Nephron (organoid): ENCODE data around the gene PAPOLG.

Source experiments
- H3K27ac Mint-ChIP-seq, 3 experiments: 2 replicates each; pipeline ENCODE4 v1.8.0; 2020; ENCODE audit warnings: mixed read lengths in 3 of 3, mild to moderate bottlenecking in 2 of 3, moderate library complexity in 1 of 3
- H3K27me3 Mint-ChIP-seq: 2 replicates; pipeline ENCODE4 v1.8.0; 2021; ENCODE audit warnings: low read depth, mild to moderate bottlenecking, moderate library complexity, mixed read lengths
- H3K36me3 Mint-ChIP-seq: 2 replicates; pipeline ENCODE4 v1.8.0; 2020; ENCODE audit warnings: low read depth, mixed read lengths
- H3K4me1 Mint-ChIP-seq: 2 replicates; pipeline ENCODE4 v1.8.0; 2020; ENCODE audit warnings: mixed read lengths
- H3K4me3 Mint-ChIP-seq, 3 experiments: 2 replicates each; pipeline ENCODE4 v1.8.0; 2020; ENCODE audit warnings: mild to moderate bottlenecking in 3 of 3, mixed read lengths in 3 of 3, moderate library complexity in 2 of 3
- H3K9me3 Mint-ChIP-seq: 2 replicates; pipeline ENCODE4 v1.8.0; 2020; ENCODE audit warnings: mixed read lengths
- CTCF ChIP-seq, 3 experiments: fragments of 200-600 bp; sonication (generic); IDR thresholded peaks; one replicate each; pipeline ENCODE4 v1.5.0; 2021; ENCODE audit warnings: antibody characterized with exemption in 3 of 3; ENCODE audit not compliant: unreplicated experiment in 3 of 3

Gene PAPOLG

DNA sequence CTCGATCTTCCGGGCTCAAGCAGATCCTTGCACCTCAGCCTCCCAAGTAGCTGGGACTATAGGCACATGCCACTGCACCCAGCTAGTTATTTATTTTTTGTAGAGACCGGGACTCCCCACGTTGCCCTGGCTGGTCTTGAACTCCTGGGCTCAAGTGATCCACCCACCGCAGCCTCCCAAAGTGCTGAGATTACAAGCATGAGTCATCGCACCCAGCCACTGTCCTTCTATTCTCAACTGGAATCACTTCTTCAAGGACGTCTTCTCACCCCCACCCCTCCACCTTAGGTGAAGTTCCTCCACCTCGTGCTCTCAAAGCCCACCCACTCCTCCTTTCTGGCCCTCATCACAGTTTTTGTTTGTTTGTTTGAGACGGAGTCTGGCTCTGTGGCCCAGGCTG, 71.3 kb downstream of the PAPOLG start:
- H3K9me3 Mint-ChIP-seq: no peaks in the 10 kb centered on the region
- H3K27ac Mint-ChIP-seq: no peak overlapping the region
- H3K36me3 Mint-ChIP-seq: no peaks in the 10 kb centered on the region
- H3K27me3 Mint-ChIP-seq: peaks cover 3% of the 10 kb centered on the region
- no peak for TF ChIP-seq CTCF (IDR thresholded peaks at IDR 0.05; ENCODE audit: unreplicated experiment in 3 of 3)
- no peaks in the 10 kb centered on the region for H3K4me1 Mint-ChIP-seq
- H3K4me3 Mint-ChIP-seq: no peak overlapping the region

DNA sequence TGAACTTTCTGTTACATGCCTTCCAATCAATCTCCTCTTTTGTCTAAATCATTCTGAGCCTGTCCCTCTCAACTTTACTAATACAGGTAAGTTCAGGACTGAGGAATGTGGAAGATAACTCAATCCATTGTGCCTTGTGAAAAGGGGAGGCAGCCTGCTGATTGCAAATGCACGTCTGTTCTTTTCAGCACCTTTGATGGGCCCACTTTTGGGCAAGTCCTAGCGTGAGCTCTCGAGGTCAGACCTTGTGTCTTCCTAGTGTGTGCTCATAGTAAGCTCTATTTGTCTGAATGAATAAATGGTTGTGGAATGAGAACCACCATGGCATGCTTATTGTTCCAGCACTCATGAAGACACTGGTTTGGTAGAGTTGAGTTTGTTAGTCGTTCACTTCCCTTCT, 74.9 kb downstream of the PAPOLG start:
- Mint-ChIP-seq H3K4me1 (no peaks in the 10 kb centered on the region), H3K27me3 (peaks cover 3% of the 10 kb centered on the region), H3K27ac (no peak overlapping the region), H3K9me3 (no peaks in the 10 kb centered on the region), H3K4me3 (no peak overlapping the region), H3K36me3 (no peaks in the 10 kb centered on the region)
- TF ChIP-seq CTCF (IDR thresholded peaks at IDR 0.05; ENCODE audit: unreplicated experiment in 3 of 3): no peak

DNA sequence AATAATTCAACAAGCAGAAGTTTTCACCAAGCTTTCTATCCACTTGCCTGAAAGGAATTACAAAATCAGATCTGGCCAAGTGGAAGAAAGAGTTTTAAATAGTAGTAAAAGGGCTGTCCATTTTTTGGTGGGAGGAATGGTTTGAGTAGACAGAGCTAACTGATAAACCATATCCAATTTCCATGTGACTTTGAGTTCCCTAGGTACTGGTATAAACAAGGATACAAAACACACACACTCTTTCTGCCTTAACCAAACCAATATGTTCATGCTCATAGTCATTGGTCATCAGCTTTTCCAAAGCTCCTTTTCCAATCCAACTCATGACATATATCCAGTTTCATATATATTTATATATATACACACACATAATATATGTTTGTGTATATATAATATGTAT, 75.9 kb downstream of the PAPOLG start:
- TF ChIP-seq CTCF (IDR thresholded peaks at IDR 0.05; ENCODE audit: unreplicated experiment in 3 of 3): no peak
- Mint-ChIP-seq H3K36me3 (no peaks in the 10 kb centered on the region), H3K27ac (no peak overlapping the region), H3K27me3 (peaks cover 3% of the 10 kb centered on the region), H3K4me3 (no peak overlapping the region), H3K4me1 (no peaks in the 10 kb centered on the region), H3K9me3 (no peaks in the 10 kb centered on the region)

DNA sequence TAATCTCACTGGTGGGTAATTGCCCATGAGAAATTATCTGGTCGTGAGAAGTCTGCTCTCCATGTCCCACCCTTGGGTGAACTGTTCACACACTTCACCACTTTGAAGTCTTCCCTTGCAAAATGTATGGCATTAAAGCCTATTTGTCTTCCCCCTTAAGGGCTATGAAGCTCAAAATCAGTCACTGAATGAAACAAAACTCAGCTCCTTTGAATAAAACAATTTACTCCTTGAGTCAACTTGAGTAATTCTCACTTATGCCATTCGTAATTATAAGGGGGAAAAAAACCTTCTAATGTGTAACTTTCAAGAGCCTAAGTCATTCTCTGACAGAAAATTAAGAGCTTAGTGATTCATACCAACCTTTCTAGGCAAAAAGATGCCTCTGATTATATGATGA, 76.6 kb downstream of the PAPOLG start:
- no peak for TF ChIP-seq CTCF (IDR thresholded peaks at IDR 0.05; ENCODE audit: unreplicated experiment in 3 of 3)
- Mint-ChIP-seq H3K36me3 (no peaks in the 10 kb centered on the region), H3K4me3 (no peak overlapping the region), H3K9me3 (no peaks in the 10 kb centered on the region), H3K27ac (no peak overlapping the region), H3K27me3 (peaks cover 1% of the 10 kb centered on the region), H3K4me1 (no peaks in the 10 kb centered on the region)

DNA sequence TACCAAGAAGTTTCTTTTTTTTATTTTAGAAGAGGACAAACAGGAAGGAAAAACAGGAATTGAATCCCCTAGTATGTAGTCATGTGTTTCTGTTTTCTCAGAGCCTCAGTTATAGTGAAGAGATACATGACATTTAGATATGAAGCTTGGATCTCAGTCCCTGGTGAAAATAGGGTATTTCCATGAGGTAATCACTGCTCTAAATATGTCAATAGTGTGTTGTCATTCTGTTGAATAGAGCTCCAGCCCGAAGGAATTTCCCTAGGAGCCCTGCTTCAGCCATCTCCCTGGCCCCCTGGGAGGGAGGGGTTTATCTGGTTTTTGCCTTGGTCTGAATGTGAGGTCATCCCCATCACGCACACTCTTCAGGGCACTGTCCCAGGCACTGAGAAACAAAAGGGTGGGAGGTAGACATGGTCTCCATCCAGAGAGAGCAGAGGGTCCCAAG, 78.2 kb downstream of the PAPOLG start:
- TF ChIP-seq CTCF (IDR thresholded peaks at IDR 0.05; ENCODE audit: unreplicated experiment in 3 of 3): no peak
- H3K27ac Mint-ChIP-seq: no peak overlapping the region
- no peak overlapping the region for H3K4me3 Mint-ChIP-seq
- no peaks in the 10 kb centered on the region for H3K9me3 Mint-ChIP-seq
- H3K27me3 Mint-ChIP-seq: no peaks in the 10 kb centered on the region
- H3K36me3 Mint-ChIP-seq: no peaks in the 10 kb centered on the region
- no peaks in the 10 kb centered on the region for H3K4me1 Mint-ChIP-seq

DNA sequence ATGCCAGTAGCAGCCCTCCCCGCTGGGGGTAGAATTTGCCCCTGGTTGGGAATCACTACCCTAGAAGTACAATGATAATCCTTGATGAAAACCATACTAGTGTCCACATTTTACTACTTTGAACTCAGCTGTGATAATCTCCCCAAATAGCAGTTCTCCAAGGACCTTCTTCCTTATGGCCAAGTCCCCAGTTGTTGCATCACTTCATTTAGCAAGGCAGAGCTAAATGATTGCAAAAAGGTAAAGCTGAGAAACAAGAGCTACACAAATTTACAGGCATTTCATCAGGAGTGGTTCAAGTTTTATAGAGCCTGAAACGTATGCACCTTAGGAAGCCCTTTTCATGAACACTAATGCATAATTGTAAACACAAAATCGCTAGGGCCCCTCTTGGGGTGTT, 80.4 kb downstream of the PAPOLG start:
- Mint-ChIP-seq H3K36me3 (no peaks in the 10 kb centered on the region), H3K4me1 (no peaks in the 10 kb centered on the region), H3K4me3 (no peak overlapping the region), H3K9me3 (no peaks in the 10 kb centered on the region), H3K27me3 (no peaks in the 10 kb centered on the region), H3K27ac (no peak overlapping the region)
- no peak for TF ChIP-seq CTCF (IDR thresholded peaks at IDR 0.05; ENCODE audit: unreplicated experiment in 3 of 3)
